GM21786 (cell line): ENCODE measurements around the gene C2orf68.
"Not testable (repeated sequence)": the region's sequence is repeated elsewhere in the genome, so short reads cannot be mapped to it uniquely, and the experiment has no call there.

ENCODE experiments used
- ATAC-seq: cut with Tn5 transposase; IDR thresholded peaks from one replicate; pipeline ENCODE4 v1.9.1; 2021; ENCODE audit not compliant: unreplicated experiment

C2orf68 gene, protein sequence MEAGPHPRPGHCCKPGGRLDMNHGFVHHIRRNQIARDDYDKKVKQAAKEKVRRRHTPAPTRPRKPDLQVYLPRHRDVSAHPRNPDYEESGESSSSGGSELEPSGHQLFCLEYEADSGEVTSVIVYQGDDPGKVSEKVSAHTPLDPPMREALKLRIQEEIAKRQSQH

GRCh38 chr2:85611705-85612587 lies at the start of gene C2orf68:
TSS of gene C2orf68 (minus strand) at chr2:85612066. CDS start at chr2:85611984, 82 bp downstream.
- ATAC-seq = peak; percentile 80

DNA sequence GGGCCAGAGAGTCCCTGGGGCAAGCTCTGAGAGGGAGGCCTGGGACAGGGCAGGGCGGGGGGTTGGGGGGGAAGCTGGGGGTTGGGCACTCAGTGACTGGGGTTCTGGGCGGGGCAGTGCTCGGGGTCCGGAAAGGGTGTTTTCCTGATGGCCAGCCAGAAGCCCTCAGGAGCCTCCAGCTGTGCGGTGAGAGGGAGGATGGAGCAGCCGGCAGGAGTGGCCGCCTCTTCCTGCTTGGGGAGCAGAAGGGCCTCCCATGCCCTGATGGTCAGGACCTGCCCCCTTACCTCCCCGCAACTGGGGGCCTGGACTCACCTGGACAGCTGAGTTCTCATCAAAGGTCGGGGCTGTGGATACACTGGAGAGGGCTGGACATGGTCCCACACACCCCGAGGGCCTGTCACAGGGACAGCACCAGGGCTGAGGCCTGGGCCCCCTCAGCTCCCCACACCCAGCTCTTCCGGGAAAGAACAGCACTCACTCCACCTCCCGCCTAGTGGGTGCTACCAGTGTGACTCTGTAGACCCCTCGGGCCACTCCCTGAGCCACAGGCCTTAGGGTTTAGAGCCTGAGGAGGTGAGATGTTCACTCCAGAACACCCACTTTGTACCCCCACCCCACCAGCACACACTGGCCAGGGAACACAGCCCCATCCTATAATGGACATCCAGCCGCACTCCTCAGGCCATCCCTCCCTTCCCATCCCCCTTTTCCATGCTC lies 49.4 kb upstream of the C2orf68 start:
- no peak for ATAC-seq

DNA sequence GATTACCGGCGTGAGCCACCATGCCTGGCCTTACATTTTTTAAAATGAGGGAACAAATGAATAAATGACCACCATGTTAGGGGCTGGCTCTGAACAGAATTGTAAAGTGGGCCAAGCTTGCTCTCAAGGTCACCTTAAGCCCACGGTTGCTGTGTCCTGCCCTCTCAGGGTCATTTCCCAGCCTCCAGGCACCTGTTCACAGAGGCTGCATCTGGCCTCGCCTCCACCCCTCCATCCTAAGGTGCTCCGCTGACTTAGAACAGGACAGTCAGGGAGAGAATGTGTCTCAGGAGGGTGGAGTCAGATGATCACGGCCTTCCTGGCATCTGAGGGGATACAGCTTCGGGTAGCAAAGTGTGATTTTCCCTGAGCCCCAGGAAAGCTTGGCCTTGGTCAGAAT lies 48.9 kb upstream of the C2orf68 start:
- ATAC-seq = no peak

GRCh38 chr2:85660301-85660700 lies 48.4 kb upstream of the C2orf68 start:
- not testable (repeated sequence) for ATAC-seq

DNA sequence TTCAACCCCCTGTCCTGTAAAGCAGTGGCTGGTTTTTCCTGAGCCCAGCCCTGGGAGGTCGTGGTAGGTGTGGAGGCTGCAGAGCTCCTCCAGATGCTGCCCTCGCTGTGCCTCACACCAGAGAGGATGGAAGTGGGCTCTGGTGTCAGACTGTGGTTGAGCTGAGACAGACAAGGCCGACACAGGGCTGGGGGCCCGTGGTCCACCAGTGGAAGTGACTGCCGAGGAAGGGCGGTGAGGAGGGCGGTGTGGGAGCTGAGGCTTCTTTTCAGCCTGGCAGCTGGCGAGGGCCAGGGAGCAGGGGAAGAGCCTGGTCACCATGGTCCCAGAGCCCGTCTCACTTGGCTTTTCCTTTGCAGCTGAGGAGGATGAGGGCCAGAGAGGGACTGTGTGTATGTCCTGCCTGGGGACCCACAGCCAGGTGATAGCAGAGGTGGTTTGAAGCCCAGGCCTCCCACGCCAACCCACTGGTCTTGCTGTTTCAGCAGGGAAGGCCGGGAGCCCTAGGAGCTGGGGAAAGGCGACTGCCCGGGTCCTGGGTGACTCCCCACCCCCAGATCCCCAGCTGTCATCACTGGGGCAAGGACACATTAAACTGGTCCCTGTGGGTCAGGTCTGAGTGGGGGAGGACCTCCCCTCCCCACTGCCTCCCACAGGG lies 47.6 kb upstream of the C2orf68 start:
- ATAC-seq = no peak

DNA sequence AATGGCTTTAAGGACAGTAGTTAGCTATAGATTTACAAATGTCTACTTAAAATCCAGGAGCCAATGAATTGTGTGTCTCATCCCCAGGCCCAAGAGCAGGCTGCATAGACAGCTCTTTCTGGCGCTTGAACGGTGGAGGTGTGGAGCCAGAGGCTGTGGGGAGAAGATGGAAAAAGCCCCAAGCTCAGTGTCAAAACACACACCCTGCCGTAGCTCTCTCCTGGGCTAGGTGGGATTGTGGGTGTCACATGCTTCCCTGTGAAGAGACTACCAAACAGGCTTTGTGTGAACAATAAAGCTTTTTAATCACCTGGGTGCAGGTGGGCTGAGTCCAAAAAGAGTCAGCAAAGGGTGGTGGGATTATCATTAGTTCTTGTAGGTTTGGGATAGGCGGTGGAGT lies 45.5 kb upstream of the C2orf68 start:
- ATAC-seq = not testable (repeated sequence)

- ATAC-seq = no peak
Measured at GRCh38 chr2:85656468-85656867, 44.6 kb upstream of the C2orf68 start.

DNA sequence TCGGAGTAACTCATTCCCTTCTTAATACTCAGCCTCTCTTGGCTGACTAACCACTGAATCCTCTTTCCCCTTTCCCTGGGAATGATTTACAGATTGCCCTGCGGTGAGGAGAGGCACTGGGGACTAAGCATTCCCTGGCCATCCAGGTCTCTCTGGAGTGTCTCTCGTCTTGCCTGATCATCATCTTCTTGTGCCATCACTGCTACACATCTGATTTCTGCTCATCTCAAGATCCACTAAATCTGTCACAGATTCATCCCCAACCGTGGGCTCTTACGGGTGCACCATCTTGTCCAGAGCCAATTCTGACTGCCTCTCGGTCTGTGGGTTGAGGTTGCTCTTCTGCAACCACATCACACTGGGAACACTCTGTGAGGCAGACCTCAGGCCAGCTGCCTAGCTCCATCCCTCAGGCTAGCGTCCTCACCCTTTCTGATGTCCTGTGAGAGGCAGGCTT lies 44.1 kb upstream of the C2orf68 start:
- no peak for ATAC-seq

DNA sequence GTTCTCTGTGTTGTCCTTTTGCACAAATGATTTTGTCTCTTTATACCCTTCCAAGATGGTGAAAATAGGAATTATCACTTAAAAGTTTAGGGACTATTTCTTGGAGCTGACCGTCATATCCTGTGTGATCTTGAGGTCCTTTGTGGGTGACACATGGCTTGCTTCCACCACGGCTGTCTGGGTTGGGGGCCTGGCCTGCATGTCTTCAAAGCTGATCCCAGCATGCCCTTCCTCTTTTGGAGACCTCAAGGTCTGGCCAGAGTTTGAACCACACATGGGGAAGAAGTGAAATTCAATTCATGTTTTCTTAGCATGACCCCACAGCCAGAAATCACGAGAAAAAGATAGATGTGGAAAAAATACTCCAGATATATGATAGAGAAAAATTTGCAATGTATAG lies 42.1 kb upstream of the C2orf68 start:
- ATAC-seq = no peak

DNA sequence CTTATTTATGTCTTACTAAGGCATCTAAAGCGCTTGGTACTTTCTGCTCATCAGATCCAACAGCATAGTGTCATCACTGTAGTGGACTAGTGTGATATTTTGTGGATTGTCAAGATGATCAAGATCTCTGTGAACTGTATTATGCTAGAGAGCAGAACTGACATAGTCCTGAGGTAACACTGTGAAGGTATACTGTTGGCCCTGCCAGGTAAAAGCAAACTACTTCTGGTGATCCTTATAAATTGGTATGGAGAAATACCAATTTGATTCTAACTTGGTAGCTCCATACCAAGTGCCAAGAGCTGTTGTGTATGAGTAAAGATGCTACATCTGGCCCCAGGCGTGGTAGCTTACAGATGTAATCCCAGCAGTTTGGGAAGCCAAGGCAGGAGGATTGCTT lies 40.2 kb upstream of the C2orf68 start:
- no peak for ATAC-seq

DNA sequence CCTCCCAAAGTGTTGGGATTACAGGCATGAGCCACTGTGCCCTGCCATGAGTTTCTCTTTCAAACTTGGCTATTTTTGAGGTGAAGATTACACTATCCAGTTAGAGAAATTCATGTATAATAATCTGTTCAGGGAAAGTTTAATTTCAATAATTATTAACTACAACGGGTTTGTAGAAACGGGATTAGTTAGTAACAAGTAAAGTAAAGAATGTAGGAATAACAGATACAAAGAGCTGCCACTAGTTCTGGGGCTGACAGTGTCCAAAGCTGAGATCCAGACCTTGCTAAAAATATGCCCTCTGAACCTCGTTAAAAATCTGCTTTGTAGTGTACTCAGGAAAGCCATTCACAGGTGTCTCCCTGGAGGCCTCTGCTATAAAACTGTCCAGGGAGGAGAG lies 39.2 kb upstream of the C2orf68 start:
- ATAC-seq = no peak

GRCh38 chr2:85650456-85650855 lies 38.6 kb upstream of the C2orf68 start:
- ATAC-seq = no peak

GRCh38 chr2:85649201-85650190 lies 37.6 kb upstream of the C2orf68 start:
- no peak for ATAC-seq

DNA sequence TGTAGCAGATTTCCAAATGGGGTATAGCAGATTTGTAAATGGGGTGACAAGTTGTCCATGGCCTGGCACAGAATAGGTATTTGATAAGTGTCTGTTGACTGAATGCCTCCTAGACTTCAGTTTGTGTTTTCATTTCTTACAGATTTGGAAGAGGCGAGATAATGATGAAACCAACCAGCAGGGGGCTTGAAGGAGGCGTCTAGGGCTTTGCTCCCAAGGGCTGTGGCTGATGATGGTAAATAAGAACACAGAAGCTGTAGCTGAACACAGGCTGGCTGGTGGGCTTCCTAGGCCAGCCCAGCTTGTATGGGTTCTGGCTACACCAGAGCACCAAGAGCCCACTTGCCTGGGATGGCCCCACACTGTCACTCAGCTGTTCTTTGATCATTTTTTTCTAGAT lies 36.8 kb upstream of the C2orf68 start:
- no peak for ATAC-seq

- ATAC-seq = peak; percentile 71
Measured at GRCh38 chr2:85647823-85648526, 36.1 kb upstream of the C2orf68 start.

- no peak for ATAC-seq
Measured at GRCh38 chr2:85646166-85646565, 34.3 kb upstream of the C2orf68 start.

DNA sequence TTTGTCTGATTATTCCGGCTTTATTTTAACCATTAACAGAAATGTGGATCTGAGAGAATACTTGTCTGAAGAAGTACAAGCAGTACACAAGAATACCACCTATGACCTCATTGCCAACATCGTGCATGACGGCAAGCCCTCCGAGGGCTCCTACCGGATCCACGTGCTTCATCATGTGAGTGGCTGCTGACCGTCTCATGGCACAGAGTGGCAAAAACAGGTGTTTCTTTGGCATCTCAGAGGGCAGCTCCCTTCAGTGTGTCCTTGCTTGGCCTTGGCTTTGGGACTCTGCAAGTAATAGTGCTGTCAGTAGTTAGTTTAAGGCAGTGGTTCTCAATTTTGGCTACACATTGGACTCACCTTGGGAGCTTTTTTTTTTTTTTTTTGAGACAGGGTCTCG lies 33.0 kb upstream of the C2orf68 start:
- ATAC-seq = no peak

- peak; percentile 81 for ATAC-seq
Measured at GRCh38 chr2:85642725-85643124, 30.9 kb upstream of the C2orf68 start.

GRCh38 chr2:85635636-85636035 lies 23.8 kb upstream of the C2orf68 start:
- ATAC-seq = no peak
